Fibroblast of villous mesenchyme (primary cell): ENCODE measurements around the gene LAMB4. TPM values are rescaled to one million over a fixed set of nuclear protein-coding genes. Genes with fewer than 3 reads are reported as not detected.

Experiments used
- DNase-seq: peaks from one replicate; pipeline ENCODE4 v3.0.0-alpha.2; 2010; ENCODE audit warnings: low read depth
- H3K4me3 ChIP-seq: 2 replicates; pipeline ENCODE4 v1.5.1; 2011; ENCODE audit warnings: low read depth, mild to moderate bottlenecking, low read length
- CTCF ChIP-seq: IDR thresholded peaks from 2 replicates; pipeline ENCODE4 v1.5.1; 2012; ENCODE audit warnings: low read depth, mild to moderate bottlenecking, low read length; ENCODE audit not compliant: insufficient read depth
- total RNA-seq: library from RNA; depleted of rRNA; stranded (reverse); fragments of >200 nt; gene quantifications from 2 replicates; pipeline ENCODE4 v1.2.3, GENCODE V29; 2012

LAMB4 gene
- total RNA-seq, 1 donor, result under 0.01 TPM

- DNase-seq, result no peak
- TF ChIP-seq CTCF, result no peak
- no peak overlapping the region for H3K4me3 ChIP-seq
These were observed 58.0 kb downstream of the LAMB4 start for GRCh38 chr7:108072116-108072515.

- DNase-seq, result no peak
- H3K4me3 ChIP-seq, result no peak overlapping the region
- TF ChIP-seq CTCF, result no peak
These were observed 58.6 kb downstream of the LAMB4 start for GRCh38 chr7:108071551-108071950.

- no peak for DNase-seq
- no peak overlapping the region for H3K4me3 ChIP-seq
- no peak for TF ChIP-seq CTCF
These were observed 60.5 kb downstream of the LAMB4 start for GRCh38 chr7:108069646-108070045.

- no peak for DNase-seq
- no peak for TF ChIP-seq CTCF
- no peak overlapping the region for H3K4me3 ChIP-seq
These were observed 62.3 kb downstream of the LAMB4 start for GRCh38 chr7:108067844-108068243.

GRCh38 chr7:108066486-108066885 is 63.7 kb downstream of the LAMB4 start:
- no peak for TF ChIP-seq CTCF
- no peak overlapping the region for H3K4me3 ChIP-seq
- no peak for DNase-seq

- DNase-seq, result no peak
- no peak overlapping the region for H3K4me3 ChIP-seq
- no peak for TF ChIP-seq CTCF
These were observed 66.6 kb downstream of the LAMB4 start for GRCh38 chr7:108063520-108063933.

GRCh38 chr7:108062250-108063014 is 67.7 kb downstream of the LAMB4 start:
- no peak for TF ChIP-seq CTCF
- no peak for DNase-seq
- no peak overlapping the region for H3K4me3 ChIP-seq
